Measurements from ENCODE around the gene ATP1A3.
A peak's percentile ranks its signal among the peaks of the same experiment; 100 is the strongest.

ATP1A3 gene

DNA sequence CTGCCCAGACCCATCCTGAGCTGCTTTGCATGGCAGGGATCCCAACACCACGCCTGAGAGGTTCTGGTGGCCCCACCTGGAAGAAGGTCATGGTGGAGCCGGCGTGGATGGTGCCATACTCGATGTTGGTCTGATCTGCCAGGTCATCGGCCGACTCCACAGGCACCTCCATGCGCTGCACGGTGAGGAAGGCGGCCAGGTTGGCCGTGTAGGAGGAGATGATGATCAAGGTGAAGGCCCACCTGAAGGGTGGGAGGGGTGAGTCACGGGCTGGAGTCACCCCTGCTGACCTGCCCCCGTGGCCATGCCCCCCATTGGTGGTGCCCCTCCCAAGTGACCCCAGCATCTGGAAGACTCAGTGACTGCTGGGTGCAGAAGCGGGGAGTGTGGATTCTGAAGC is 12.5 kb upstream of the ATP1A3 start:
- Histone ChIP-seq H3K9ac (ENCODE audit: low read length in 2 of 2) (no peak overlapping the region), H3K27me3 (ENCODE audit: control insufficient read depth in 1 of 2, insufficient read depth in 2 of 2, low read length in 2 of 2) (peaks cover 1 to 5% of the 10 kb centered on the region in 2 donors), H3K4me3 (ENCODE audit: low read length in 2 of 2) (no peak overlapping the region), H3K9me3 (ENCODE audit: control insufficient read depth in 2 of 2, low read length in 2 of 2) (no peaks in the 10 kb centered on the region), H3K27ac (ENCODE audit: low read length) (no peak overlapping the region), H3K36me3 (ENCODE audit: control insufficient read depth in 2 of 2, insufficient read depth in 2 of 2, low read length in 2 of 2) (peaks cover 3 to 10% of the 10 kb centered on the region in 2 donors), H3K4me1 (ENCODE audit: control insufficient read depth, insufficient read depth, low read length) (no peaks in the 10 kb centered on the region)

DNA sequence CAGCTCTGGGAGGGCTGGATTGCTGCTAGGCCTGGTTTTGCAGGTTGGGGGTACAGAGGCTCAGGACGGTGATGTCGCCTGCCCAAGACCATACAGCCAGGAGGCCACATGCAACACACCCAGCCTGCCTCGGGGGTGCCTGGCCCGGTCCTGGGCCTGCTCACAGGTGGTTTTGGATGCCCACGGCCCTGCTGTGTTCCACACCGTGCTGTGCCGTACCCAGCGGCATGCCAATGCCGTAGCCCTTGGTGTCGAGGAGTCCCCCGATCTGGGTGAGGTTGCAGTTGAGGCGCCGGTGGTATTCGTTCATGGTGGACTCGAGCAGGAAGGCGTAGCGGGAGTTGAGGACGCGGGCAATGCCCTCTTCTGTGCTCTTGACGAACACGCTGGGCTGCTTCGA is 11.5 kb upstream of the ATP1A3 start:
- no peaks in the 10 kb centered on the region for H3K4me1 ChIP-seq (ENCODE audit: control insufficient read depth, insufficient read depth, low read length)
- H3K9ac ChIP-seq (ENCODE audit: low read length in 2 of 2): no peak overlapping the region
- H3K4me3 ChIP-seq (ENCODE audit: low read length in 2 of 2): no peak overlapping the region
- H3K27ac ChIP-seq (ENCODE audit: low read length): no peak overlapping the region
- H3K36me3 ChIP-seq (ENCODE audit: control insufficient read depth in 2 of 2, insufficient read depth in 2 of 2, low read length in 2 of 2): peaks cover 3 to 10% of the 10 kb centered on the region in 2 donors
- H3K27me3 ChIP-seq (ENCODE audit: control insufficient read depth in 1 of 2, insufficient read depth in 2 of 2, low read length in 2 of 2): peaks cover 8% of the 10 kb centered on the region in 2 donors
- no peaks in the 10 kb centered on the region for H3K9me3 ChIP-seq (ENCODE audit: control insufficient read depth in 2 of 2, low read length in 2 of 2)

DNA sequence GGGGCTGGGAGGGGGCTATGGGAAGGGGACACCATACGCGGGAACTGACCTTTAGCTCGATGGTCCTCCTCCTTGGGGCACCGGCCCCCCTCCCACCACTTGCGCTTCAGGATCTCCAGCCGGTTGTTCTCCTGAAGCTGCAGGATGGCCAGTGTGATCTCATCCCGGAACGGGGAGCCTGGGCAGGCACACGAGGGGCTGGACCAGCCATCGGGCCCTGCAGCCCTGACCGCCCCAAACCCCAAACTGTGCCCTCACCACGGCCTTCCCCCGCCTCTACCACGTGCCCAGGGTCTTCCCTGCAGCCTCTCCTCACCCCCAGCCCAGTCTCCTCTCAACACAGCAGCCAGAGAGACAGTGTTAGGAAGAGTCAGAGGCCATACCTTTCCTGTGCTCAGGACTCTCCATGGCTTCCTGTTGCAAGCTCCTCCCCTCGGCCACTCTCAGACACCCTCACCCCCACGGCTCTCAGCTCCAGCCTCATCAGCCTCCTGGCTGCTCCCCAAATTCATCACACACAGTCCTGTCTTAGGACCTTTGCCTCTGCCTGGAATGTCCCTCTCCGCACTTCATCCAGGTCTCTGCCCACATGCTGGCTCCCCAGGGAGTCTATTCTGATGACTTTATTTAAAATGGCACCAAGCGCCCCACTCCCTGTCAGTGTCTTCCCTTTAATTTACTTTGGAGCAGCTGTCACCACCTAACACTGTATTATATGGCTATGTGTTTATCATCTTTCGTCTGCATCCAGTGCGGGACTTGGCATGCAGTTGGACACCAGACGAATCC is 9.7 kb upstream of the ATP1A3 start:
- Histone ChIP-seq H3K27me3 (ENCODE audit: control insufficient read depth in 1 of 2, insufficient read depth in 2 of 2, low read length in 2 of 2) (peaks cover 19 to 20% of the 10 kb centered on the region in 2 donors), H3K9ac (ENCODE audit: low read length in 2 of 2) (no peak overlapping the region), H3K27ac (ENCODE audit: low read length) (no peak overlapping the region), H3K4me3 (ENCODE audit: low read length in 2 of 2) (no peak overlapping the region), H3K9me3 (ENCODE audit: control insufficient read depth in 2 of 2, low read length in 2 of 2) (no peaks in the 10 kb centered on the region), H3K4me1 (ENCODE audit: control insufficient read depth, insufficient read depth, low read length) (peaks cover 4% of the 10 kb centered on the region), H3K36me3 (ENCODE audit: control insufficient read depth in 2 of 2, insufficient read depth in 2 of 2, low read length in 2 of 2) (peaks cover 3 to 8% of the 10 kb centered on the region in 2 donors)

DNA sequence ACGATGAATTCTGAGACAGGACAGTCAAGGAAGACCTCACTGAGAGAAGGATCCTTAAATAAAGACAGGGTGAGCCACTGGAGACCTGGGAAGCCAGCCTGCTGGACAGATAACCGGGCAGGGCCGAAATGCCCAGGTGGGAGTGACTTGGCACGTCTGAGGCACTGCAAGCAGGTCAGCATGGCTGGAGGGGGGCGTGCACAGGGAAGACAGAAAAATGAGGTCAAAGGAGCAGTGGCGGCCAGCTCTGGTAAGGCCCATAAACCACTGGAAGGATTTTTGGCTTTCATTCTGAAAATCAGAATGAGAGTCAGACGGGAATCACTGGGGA is 5.8 kb upstream of the ATP1A3 start:
- Histone ChIP-seq H3K9me3 (ENCODE audit: control insufficient read depth in 2 of 2, low read length in 2 of 2) (no peaks in the 10 kb centered on the region), H3K36me3 (ENCODE audit: control insufficient read depth in 2 of 2, insufficient read depth in 2 of 2, low read length in 2 of 2) (peaks cover 0 to 3% of the 10 kb centered on the region in 2 donors), H3K27me3 (ENCODE audit: control insufficient read depth in 1 of 2, insufficient read depth in 2 of 2, low read length in 2 of 2) (peaks cover 45 to 50% of the 10 kb centered on the region in 2 donors), H3K4me1 (ENCODE audit: control insufficient read depth, insufficient read depth, low read length) (peaks cover 14% of the 10 kb centered on the region), H3K27ac (ENCODE audit: low read length) (no peak overlapping the region), H3K9ac (ENCODE audit: low read length in 2 of 2) (no peak overlapping the region), H3K4me3 (ENCODE audit: low read length in 2 of 2) (no peak overlapping the region)

DNA sequence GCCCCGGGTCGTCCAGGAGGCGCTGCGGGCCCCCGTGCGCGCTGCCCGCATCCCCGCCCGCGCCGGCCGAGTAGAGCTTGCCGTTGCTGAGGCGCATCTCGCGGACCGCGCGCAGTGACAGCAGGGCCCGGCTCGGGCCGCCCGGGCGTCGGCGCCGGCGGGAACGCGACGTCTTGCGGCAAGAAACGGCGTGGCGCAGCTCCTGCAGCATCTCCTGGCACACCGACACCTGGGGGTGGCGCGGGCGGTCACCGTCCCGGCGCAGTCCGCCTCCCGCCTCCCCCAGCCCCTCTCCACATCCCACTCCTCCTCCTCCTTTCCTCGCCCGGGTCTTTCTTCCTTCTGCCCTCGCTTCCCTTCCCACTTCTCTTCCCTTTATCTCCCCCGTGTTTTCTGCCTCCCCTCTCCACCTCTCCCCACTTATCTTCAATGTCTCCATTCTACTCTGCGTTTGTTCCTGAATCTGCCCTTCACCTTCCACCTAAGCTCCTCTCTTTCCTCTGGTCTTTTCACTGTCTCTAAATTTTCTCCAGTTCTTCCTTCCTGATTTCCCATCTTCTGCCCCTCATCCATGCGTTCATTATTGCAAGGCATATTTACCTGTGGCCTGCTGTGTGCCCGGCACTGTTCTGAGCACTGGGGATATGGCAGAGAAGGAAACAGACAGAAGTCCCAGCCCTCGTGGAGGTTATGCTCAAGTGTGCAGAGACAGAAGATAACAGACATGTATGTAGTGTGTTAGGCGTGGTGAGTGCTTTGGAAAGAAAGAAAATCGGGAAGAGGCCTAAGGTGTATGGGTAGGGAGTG is 5.2 kb upstream of the ATP1A3 start:
- Histone ChIP-seq H3K4me1 (ENCODE audit: control insufficient read depth, insufficient read depth, low read length) (peaks cover 15% of the 10 kb centered on the region), H3K27me3 (ENCODE audit: control insufficient read depth in 1 of 2, insufficient read depth in 2 of 2, low read length in 2 of 2) (peaks cover 48 to 54% of the 10 kb centered on the region in 2 donors), H3K9ac (ENCODE audit: low read length in 2 of 2) (no peak overlapping the region), H3K36me3 (ENCODE audit: control insufficient read depth in 2 of 2, insufficient read depth in 2 of 2, low read length in 2 of 2) (peaks cover 0 to 2% of the 10 kb centered on the region in 2 donors), H3K9me3 (ENCODE audit: control insufficient read depth in 2 of 2, low read length in 2 of 2) (no peaks in the 10 kb centered on the region), H3K27ac (ENCODE audit: low read length) (no peak overlapping the region), H3K4me3 (ENCODE audit: low read length in 2 of 2) (no peak overlapping the region)

DNA sequence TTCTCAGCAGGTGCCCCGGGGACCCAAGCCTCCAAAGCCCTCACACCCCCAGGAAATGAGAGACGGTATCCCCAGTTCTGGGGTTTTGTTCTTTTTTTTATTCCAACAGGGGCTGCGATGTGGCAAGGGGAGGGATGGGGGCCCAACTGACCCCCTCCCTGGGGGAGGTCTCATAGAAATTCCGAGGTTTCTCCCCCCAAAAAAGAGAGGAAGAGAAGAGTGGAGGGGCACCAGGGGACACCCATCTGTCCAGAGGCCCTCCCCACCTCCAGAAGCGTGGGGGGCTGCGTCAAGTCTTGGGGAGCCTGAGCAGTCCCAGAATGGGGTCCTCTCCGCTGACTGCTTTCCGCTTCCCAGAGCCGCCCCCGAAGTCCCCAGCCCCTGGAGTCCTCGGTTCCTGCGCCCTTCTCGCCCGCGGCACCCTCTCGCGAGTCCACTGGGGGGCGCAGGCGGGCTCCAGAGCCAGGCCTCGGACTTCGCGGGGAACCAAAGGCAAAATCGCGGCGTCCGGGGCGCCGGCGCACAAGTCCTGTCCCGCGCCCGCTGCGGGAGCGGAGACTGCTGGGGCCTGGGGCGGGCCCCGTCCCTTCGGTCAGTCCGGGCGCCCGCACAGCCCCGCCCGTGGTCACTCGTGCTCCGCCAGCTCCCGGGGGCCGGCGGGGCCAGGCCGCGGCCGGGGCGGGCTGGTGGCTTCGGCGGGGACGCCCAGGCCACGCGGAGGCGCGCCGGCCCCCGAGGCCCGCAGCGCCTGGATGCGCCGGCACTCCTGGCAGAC is 4.4 kb upstream of the ATP1A3 start:
- peaks cover 0 to 2% of the 10 kb centered on the region in 2 donors for H3K36me3 ChIP-seq (ENCODE audit: control insufficient read depth in 2 of 2, insufficient read depth in 2 of 2, low read length in 2 of 2)
- peaks cover 23% of the 10 kb centered on the region for H3K4me1 ChIP-seq (ENCODE audit: control insufficient read depth, insufficient read depth, low read length)
- no peak overlapping the region for H3K27ac ChIP-seq (ENCODE audit: low read length)
- H3K4me3 ChIP-seq (ENCODE audit: low read length in 2 of 2): no peak overlapping the region
- H3K9me3 ChIP-seq (ENCODE audit: control insufficient read depth in 2 of 2, low read length in 2 of 2): no peaks in the 10 kb centered on the region
- H3K9ac ChIP-seq (ENCODE audit: low read length in 2 of 2): no peak overlapping the region
- H3K27me3 ChIP-seq (ENCODE audit: control insufficient read depth in 1 of 2, insufficient read depth in 2 of 2, low read length in 2 of 2): peaks cover 57% of the 10 kb centered on the region in 2 donors

DNA sequence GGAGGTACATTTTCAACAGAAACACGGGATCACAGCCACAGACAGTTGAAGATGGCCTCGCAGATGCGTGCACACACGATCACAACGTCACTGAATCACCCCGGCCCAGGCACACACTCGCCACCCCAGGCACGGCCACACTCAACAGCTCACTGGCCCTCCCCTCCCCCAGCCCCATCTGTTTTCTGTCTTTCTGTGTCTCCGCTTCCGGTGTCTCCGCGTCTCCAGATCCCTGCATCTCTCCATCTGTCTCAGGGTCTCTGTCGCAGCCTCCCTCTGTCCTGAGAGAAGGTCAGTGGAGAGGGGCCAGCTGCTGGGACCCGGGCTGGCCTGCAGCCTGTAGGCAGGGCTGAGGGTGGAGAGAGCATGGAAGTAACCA is 3.8 kb upstream of the ATP1A3 start:
- peaks cover 23% of the 10 kb centered on the region for H3K4me1 ChIP-seq (ENCODE audit: control insufficient read depth, insufficient read depth, low read length)
- H3K27me3 ChIP-seq (ENCODE audit: control insufficient read depth in 1 of 2, insufficient read depth in 2 of 2, low read length in 2 of 2): peaks cover 61% of the 10 kb centered on the region in 2 donors
- H3K9me3 ChIP-seq (ENCODE audit: control insufficient read depth in 2 of 2, low read length in 2 of 2): no peaks in the 10 kb centered on the region
- no peak overlapping the region for H3K9ac ChIP-seq (ENCODE audit: low read length in 2 of 2)
- H3K36me3 ChIP-seq (ENCODE audit: control insufficient read depth in 2 of 2, insufficient read depth in 2 of 2, low read length in 2 of 2): peaks cover 0 to 2% of the 10 kb centered on the region in 2 donors
- no peak overlapping the region for H3K4me3 ChIP-seq (ENCODE audit: low read length in 2 of 2)
- no peak overlapping the region for H3K27ac ChIP-seq (ENCODE audit: low read length)

DNA sequence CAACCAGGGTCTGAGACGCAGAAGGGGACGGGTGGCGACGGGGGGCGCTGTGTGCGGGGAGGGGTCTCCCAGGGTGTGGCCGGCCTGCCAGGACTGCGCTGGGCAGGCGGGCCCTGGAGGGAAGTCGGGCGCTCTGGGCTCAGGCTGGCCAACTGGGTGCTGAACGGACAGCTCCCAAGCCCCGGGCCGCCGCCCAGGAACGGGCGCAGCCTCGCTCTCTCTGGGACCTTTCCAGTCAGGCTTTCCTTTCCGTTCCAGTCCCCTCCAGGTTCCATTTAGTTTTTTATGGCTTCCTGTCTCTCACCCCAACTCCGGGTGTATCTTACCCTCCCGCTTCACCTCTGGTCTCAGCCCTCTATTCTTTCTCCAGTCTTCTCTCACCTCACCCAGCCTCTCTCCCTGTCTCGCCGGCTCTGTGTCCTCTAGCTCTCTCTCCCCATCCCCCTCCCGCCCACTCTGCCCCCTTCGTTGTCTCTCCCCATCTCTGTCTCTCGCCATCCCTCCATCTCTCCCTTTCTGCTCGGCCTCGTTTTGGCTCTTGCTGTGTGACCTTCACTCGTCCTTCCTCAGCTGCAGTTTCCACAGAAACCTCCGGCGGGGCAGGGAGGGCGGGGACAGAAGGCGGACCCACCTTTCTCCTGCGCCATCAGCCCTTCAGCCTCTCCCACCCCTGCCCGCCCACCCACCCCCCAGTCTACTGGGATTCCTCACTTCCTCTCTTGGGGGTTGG is 3.3 kb upstream of the ATP1A3 start:
- Histone ChIP-seq H3K27ac (ENCODE audit: low read length) (no peak overlapping the region), H3K4me1 (ENCODE audit: control insufficient read depth, insufficient read depth, low read length) (peaks cover 23% of the 10 kb centered on the region), H3K9ac (ENCODE audit: low read length in 2 of 2) (no peak overlapping the region), H3K9me3 (ENCODE audit: control insufficient read depth in 2 of 2, low read length in 2 of 2) (no peaks in the 10 kb centered on the region), H3K27me3 (ENCODE audit: control insufficient read depth in 1 of 2, insufficient read depth in 2 of 2, low read length in 2 of 2) (peaks cover 64 to 65% of the 10 kb centered on the region in 2 donors), H3K36me3 (ENCODE audit: control insufficient read depth in 2 of 2, insufficient read depth in 2 of 2, low read length in 2 of 2) (peaks cover 0 to 1% of the 10 kb centered on the region in 2 donors), H3K4me3 (ENCODE audit: low read length in 2 of 2) (peak overlapping the region; percentile 25 to 29)

DNA sequence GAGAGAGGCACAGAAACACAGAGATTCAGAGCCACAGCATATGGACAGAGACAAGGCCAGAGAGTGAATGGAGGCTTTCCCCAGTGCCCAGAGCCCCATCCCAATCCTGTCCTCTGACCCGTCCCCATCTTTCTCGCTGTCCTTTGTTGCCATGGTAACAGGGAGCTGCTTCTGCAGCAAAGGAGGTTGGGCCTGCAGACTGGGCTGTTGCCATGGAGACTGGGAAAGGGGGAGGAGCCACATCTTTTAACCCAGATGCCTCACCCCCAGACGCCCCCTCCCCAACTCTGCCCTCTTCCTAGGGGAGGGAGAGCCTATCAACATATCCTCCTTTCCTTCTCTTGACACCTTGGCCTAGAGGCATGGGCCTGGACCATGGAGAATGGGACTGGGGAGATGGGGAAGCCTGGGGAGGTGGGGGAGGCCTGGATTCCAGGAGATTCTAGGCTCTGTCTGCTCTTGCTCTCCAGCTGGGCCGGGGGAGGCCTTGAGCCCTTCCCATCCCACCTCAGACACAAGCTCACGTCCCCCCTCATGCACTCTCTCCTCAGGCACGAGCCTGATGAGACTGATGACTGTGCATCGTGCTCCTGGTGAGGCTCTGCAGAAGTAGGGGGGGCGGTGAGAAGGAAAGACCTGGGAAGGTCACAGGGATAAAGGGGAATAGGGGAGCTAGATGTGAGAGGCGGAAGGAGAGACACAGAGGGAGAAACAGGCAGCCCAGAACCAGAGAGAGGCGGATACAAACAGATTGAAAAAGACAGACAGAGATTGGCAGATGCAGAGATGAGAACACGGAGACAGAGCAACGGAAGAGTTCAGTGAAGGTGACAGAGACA is 2.1 kb upstream of the ATP1A3 start:
- peaks cover 23% of the 10 kb centered on the region for H3K4me1 ChIP-seq (ENCODE audit: control insufficient read depth, insufficient read depth, low read length)
- H3K27me3 ChIP-seq (ENCODE audit: control insufficient read depth in 1 of 2, insufficient read depth in 2 of 2, low read length in 2 of 2): peaks cover 64% of the 10 kb centered on the region in 2 donors
- H3K9ac ChIP-seq (ENCODE audit: low read length in 2 of 2): no peak overlapping the region
- H3K27ac ChIP-seq (ENCODE audit: low read length): no peak overlapping the region
- no peak overlapping the region for H3K4me3 ChIP-seq (ENCODE audit: low read length in 2 of 2)
- no peaks in the 10 kb centered on the region for H3K36me3 ChIP-seq (ENCODE audit: control insufficient read depth in 2 of 2, insufficient read depth in 2 of 2, low read length in 2 of 2)
- H3K9me3 ChIP-seq (ENCODE audit: control insufficient read depth in 2 of 2, low read length in 2 of 2): no peaks in the 10 kb centered on the region
